Upper lobe of right lung (tissue), 1 donor: ENCODE results near the gene ITGA1. TPM values are rescaled to one million over a fixed set of nuclear protein-coding genes. Genes with fewer than 3 reads are reported as not detected.

Experiments used
- ATAC-seq: fragments of 200-7000 bp; cut with Tn5 transposase; one replicate; pipeline ENCODE4 v1.9.1; 2020; ENCODE audit warnings: mild to moderate bottlenecking, moderate library complexity
- DNase-seq: peaks from one replicate; pipeline ENCODE4 v3.0.0-alpha.2; 2020
- H3K27ac ChIP-seq: fragments of 200-600 bp; one replicate; pipeline ENCODE4 v1.8.0; 2022
- H3K27me3 ChIP-seq: fragments of 200-600 bp; one replicate; pipeline ENCODE4 v1.8.0; 2022; ENCODE audit warnings: mild to moderate bottlenecking
- H3K36me3 ChIP-seq: fragments of 200-600 bp; one replicate; pipeline ENCODE4 v1.8.0; 2022
- H3K4me1 ChIP-seq: fragments of 200-600 bp; one replicate; pipeline ENCODE4 v1.8.0; 2022
- H3K4me3 ChIP-seq: fragments of 200-600 bp; one replicate; pipeline ENCODE4 v1.8.0; 2022; ENCODE audit warnings: mild to moderate bottlenecking
- H3K9me3 ChIP-seq: fragments of 200-600 bp; one replicate; pipeline ENCODE4 v1.8.0; 2022
- CTCF ChIP-seq: fragments of 200-600 bp; IDR thresholded peaks from one replicate; pipeline ENCODE4 v1.8.0; 2022; ENCODE audit warnings: antibody characterized with exemption
- intact Hi-C: fragments of 100-400 bp; cut with DNase I; formaldehyde crosslinking; loops from one replicate; pipeline ENCODE4 v1.11.0; 2022
- total RNA-seq: library from RNA; stranded (reverse); fragmentation: NEBNext Ultra II Directional; extraction: Animal tissue kit (Norgen Biotek cat#: 25700); gene quantifications from one replicate; pipeline ENCODE4 v1.2.1, GENCODE V29; 2021
- donor health status: DM: no; HTN: yes; CAD: no; lungs with severe emphysema.

ITGA1 gene
- total RNA-seq, 1 donor from 2014 or later = 94.8 TPM

- no peaks in the 10 kb centered on the region for H3K27me3 ChIP-seq
- H3K4me3 ChIP-seq = no peak overlapping the region
- H3K4me1 ChIP-seq = peaks cover 79% of the 10 kb centered on the region
- ATAC-seq (no peak), DNase-seq (no peak)
- no peak for TF ChIP-seq CTCF
- intact Hi-C loops = no loop called here
- no peaks in the 10 kb centered on the region for H3K9me3 ChIP-seq
- H3K36me3 ChIP-seq = peaks cover 3% of the 10 kb centered on the region
- no peak overlapping the region for H3K27ac ChIP-seq
Observed at GRCh38 chr5:52807037-52807436, 19.3 kb downstream of the ITGA1 start.

DNA sequence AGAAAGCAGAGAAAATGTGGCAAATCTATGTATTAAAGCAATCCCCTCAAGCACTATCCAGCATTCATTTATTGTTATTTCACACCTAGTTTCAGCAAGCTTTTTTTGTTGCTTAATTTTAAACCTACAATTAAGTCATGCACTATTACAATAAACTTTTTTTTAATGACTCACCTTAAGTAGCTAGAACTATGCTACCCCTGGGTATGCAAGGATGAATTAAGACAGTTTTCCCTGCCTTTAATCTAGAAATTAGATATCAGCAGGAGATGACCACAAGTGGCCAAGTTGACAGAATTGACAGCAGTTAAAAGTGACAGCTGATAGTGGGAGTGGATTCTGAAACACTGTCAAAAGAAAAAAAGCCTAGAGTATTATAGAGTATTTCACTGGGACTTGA lies 20.0 kb downstream of the ITGA1 start:
- Histone ChIP-seq H3K27me3 (no peaks in the 10 kb centered on the region), H3K4me3 (no peak overlapping the region), H3K9me3 (no peaks in the 10 kb centered on the region), H3K4me1 (peaks cover 73% of the 10 kb centered on the region), H3K36me3 (no peaks in the 10 kb centered on the region), H3K27ac (no peak overlapping the region)
- TF ChIP-seq CTCF = no peak
- DNase-seq = no peak
- ATAC-seq = no peak
- intact Hi-C loops = no loop called here

- Histone ChIP-seq H3K36me3 (no peaks in the 10 kb centered on the region), H3K9me3 (no peaks in the 10 kb centered on the region), H3K4me1 (peaks cover 66% of the 10 kb centered on the region), H3K27ac (no peak overlapping the region), H3K4me3 (no peak overlapping the region), H3K27me3 (no peaks in the 10 kb centered on the region)
- ATAC-seq = no peak
- no peak for DNase-seq
- intact Hi-C loops = no loop called here
- no peak for TF ChIP-seq CTCF
Observed at GRCh38 chr5:52808316-52808901, 20.7 kb downstream of the ITGA1 start.

DNA sequence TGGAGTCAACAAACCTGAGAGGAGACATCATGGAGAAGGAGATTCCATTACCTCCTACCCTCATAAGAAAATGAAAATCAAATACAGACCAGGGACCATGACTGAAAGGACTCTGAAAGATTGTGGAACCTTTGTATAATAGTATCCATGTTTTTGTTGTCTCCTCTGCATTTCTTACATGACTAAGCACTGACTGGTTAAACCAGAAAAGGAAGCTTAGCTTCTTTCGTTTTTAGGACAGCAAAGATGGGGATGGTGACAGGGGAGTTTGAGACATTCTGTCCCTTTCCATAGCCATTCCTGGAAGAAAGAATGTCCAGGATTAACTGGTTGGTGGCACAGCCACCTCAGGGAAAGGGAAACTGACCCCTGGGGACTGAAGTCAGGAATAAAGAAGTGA lies 22.2 kb downstream of the ITGA1 start:
- intact Hi-C loops = no loop called here
- H3K9me3 ChIP-seq = no peaks in the 10 kb centered on the region

GRCh38 chr5:52810426-52810825 lies 22.7 kb downstream of the ITGA1 start:
- DNase-seq = no peak
- H3K27me3 ChIP-seq = no peaks in the 10 kb centered on the region
- peak overlapping the region; percentile 39 for H3K27ac ChIP-seq
- no peaks in the 10 kb centered on the region for H3K36me3 ChIP-seq
- no peak overlapping the region for H3K4me3 ChIP-seq
- no peak for TF ChIP-seq CTCF
- no peak for ATAC-seq
- intact Hi-C loops = no loop called here
- no peaks in the 10 kb centered on the region for H3K9me3 ChIP-seq
- H3K4me1 ChIP-seq = peaks cover 56% of the 10 kb centered on the region

More for the DNA sequence above, 22.2 kb downstream of the ITGA1 start:
- Histone ChIP-seq H3K27me3 (no peaks in the 10 kb centered on the region), H3K36me3 (no peaks in the 10 kb centered on the region), H3K27ac (peak overlapping the region; percentile 39), H3K4me3 (no peak overlapping the region), H3K4me1 (peaks cover 56% of the 10 kb centered on the region)
- ATAC-seq (peak; percentile 55), DNase-seq (no peak)
- no peak for TF ChIP-seq CTCF
